Fibroblast of lung (primary cell): Measurements from ENCODE around the gene LGALS7. TPM values are rescaled to one million over a fixed set of nuclear protein-coding genes. Genes with fewer than 3 reads are reported as not detected.

ENCODE experiments used
- DNase-seq, 2 donors: peaks; one replicate each; pipeline versions ENCODE4 v3.0.0 to v3.0.0-alpha.2; 2010; ENCODE audit warnings: low read depth in 2 of 2
- H2AFZ ChIP-seq: 2 replicates; pipeline ENCODE4 v1.5.1; 2012; ENCODE audit warnings: low read length, control low read depth, inconsistent platforms
- H3K27ac ChIP-seq: 2 replicates; pipeline ENCODE4 v1.5.1; 2011; ENCODE audit warnings: low read length, control low read depth; ENCODE audit not compliant: insufficient read depth
- H3K27me3 ChIP-seq: 2 replicates; pipeline ENCODE4 v1.5.1; 2011; ENCODE audit warnings: mild to moderate bottlenecking, low read length; ENCODE audit not compliant: control insufficient read depth, insufficient read depth
- H3K36me3 ChIP-seq: 2 replicates; pipeline ENCODE4 v1.5.1; 2011; ENCODE audit warnings: low read length; ENCODE audit not compliant: control insufficient read depth, insufficient read depth
- H3K4me1 ChIP-seq: 2 replicates; pipeline ENCODE4 v1.5.1; 2011; ENCODE audit warnings: low read length; ENCODE audit not compliant: control insufficient read depth, insufficient read depth; ENCODE audit errors: extremely low read depth
- H3K4me2 ChIP-seq: 2 replicates; pipeline ENCODE4 v1.5.1; 2011; ENCODE audit warnings: low read length, control low read depth; ENCODE audit not compliant: insufficient read depth; ENCODE audit errors: extremely low read depth
- H3K4me3 ChIP-seq, 4 experiments: fragments of 200-600 bp in 1 of 4; sonication (generic) in 1 of 4; replicated peaks in 1 of 4; 2 replicates each; pipeline ENCODE4 v1.5.1; 2011 to 2016; ENCODE audit warnings: low read length in 4 of 4, low read depth in 3 of 4, mild to moderate bottlenecking in 3 of 4, control low read depth in 2 of 4, inconsistent platforms in 1 of 4, mixed read lengths in 1 of 4; ENCODE audit not compliant: insufficient read depth in 1 of 4; ENCODE audit errors: control extremely low read depth in 1 of 4
- H3K79me2 ChIP-seq: 2 replicates; pipeline ENCODE4 v1.5.1; 2012; ENCODE audit warnings: mild to moderate bottlenecking, low read length, inconsistent platforms; ENCODE audit not compliant: control insufficient read depth, insufficient read depth
- H3K9ac ChIP-seq: 2 replicates; pipeline ENCODE4 v1.5.1; 2011; ENCODE audit warnings: mild to moderate bottlenecking, low read length, control low read depth; ENCODE audit not compliant: insufficient read depth
- H3K9me3 ChIP-seq: 2 replicates; pipeline ENCODE4 v1.5.1; 2012; ENCODE audit warnings: low read depth, low read length; ENCODE audit not compliant: control insufficient read depth, insufficient read depth
- H4K20me1 ChIP-seq: 2 replicates; pipeline ENCODE4 v1.5.1; 2011; ENCODE audit warnings: low read length; ENCODE audit not compliant: control insufficient read depth, insufficient read depth; ENCODE audit errors: extremely low read depth
- EZH2 ChIP-seq: IDR thresholded peaks from 2 replicates; pipeline ENCODE4 v1.5.1; 2012; ENCODE audit warnings: low read length, control low read depth, mild to moderate bottlenecking; ENCODE audit errors: missing control alignments
- polyA plus RNA-seq, 2 donors: library from polyadenylated mRNA; depleted of rRNA in 1 of 2; stranded (reverse) in 1 of 2; unstranded in 1 of 2; fragments of >200 nt; gene quantifications; 2 replicates each; pipeline ENCODE4 v1.2.1, GENCODE V29; 2011 to 2012; ENCODE audit warnings: missing spikeins in 1 of 2
- total RNA-seq: library from RNA; depleted of rRNA; stranded (reverse); fragments of >200 nt; gene quantifications from 2 replicates; pipeline ENCODE4 v1.2.1, GENCODE V29; 2014
- TF ChIP-seq, protein P1 (sequence below), 2 donors: IDR thresholded peaks in 1 of 2; conservative IDR thresholded peaks in 1 of 2; 1 replicate in 1 of 2; 2 replicates in 1 of 2; pipeline ENCODE4 v1.5.1; 2011 to 2012; ENCODE audit warnings: low read length in 2 of 2, control low read depth in 1 of 2, inconsistent platforms in 1 of 2, low read depth in 1 of 2, mild to moderate bottlenecking in 1 of 2

The LGALS7 gene
- total and polyA plus RNA-seq, 2 donors (not counting 1 experiment from before 2014, with no cell fraction given): not detected

- peak overlapping the region; percentile 8 for H3K27ac ChIP-seq
- no peaks in the 10 kb centered on the region for H3K27me3 ChIP-seq
- H4K20me1 ChIP-seq: no peaks in the 10 kb centered on the region
- peaks cover 4% of the 10 kb centered on the region for H3K4me1 ChIP-seq
- no peaks in the 10 kb centered on the region for H3K79me2 ChIP-seq
- peaks cover 13% of the 10 kb centered on the region for H3K36me3 ChIP-seq
- H3K4me2 ChIP-seq: no peak overlapping the region
- no peaks in the 10 kb centered on the region for H3K9me3 ChIP-seq
- no peak overlapping the region for H3K9ac ChIP-seq
- no peak overlapping the region for H3K4me3 ChIP-seq
- peak in 1 of 2 donors; percentile 30 for DNase-seq
- H2AFZ ChIP-seq: no peak overlapping the region
- TF ChIP-seq, protein P1, sequence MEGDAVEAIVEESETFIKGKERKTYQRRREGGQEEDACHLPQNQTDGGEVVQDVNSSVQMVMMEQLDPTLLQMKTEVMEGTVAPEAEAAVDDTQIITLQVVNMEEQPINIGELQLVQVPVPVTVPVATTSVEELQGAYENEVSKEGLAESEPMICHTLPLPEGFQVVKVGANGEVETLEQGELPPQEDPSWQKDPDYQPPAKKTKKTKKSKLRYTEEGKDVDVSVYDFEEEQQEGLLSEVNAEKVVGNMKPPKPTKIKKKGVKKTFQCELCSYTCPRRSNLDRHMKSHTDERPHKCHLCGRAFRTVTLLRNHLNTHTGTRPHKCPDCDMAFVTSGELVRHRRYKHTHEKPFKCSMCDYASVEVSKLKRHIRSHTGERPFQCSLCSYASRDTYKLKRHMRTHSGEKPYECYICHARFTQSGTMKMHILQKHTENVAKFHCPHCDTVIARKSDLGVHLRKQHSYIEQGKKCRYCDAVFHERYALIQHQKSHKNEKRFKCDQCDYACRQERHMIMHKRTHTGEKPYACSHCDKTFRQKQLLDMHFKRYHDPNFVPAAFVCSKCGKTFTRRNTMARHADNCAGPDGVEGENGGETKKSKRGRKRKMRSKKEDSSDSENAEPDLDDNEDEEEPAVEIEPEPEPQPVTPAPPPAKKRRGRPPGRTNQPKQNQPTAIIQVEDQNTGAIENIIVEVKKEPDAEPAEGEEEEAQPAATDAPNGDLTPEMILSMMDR (conservative IDR thresholded peaks at IDR 0.05 in 1 of 2, IDR thresholded peaks at IDR 0.05 in 1 of 2; ENCODE audit: low read depth in 1 of 2, low read length in 2 of 2): no peak
- TF ChIP-seq EZH2: no peak
These were observed 38.7 kb downstream of the LGALS7 start for GRCh38 chr19:38734426-38735256.

- H3K36me3 ChIP-seq: peaks cover 14% of the 10 kb centered on the region
- H3K4me3 ChIP-seq: no peak overlapping the region
- TF ChIP-seq, protein P1 (conservative IDR thresholded peaks at IDR 0.05 in 1 of 2, IDR thresholded peaks at IDR 0.05 in 1 of 2; ENCODE audit: low read depth in 1 of 2, low read length in 2 of 2): no peak
- TF ChIP-seq EZH2: no peak
- H3K27ac ChIP-seq: peak overlapping the region; percentile 8
- H3K9me3 ChIP-seq: no peaks in the 10 kb centered on the region
- H3K4me2 ChIP-seq: no peak overlapping the region
- no peaks in the 10 kb centered on the region for H3K27me3 ChIP-seq
- peaks cover 4% of the 10 kb centered on the region for H3K4me1 ChIP-seq
- no peak overlapping the region for H3K9ac ChIP-seq
- H2AFZ ChIP-seq: no peak overlapping the region
- H3K79me2 ChIP-seq: no peaks in the 10 kb centered on the region
- H4K20me1 ChIP-seq: no peaks in the 10 kb centered on the region
- no peak for DNase-seq
These were observed 39.2 kb downstream of the LGALS7 start for GRCh38 chr19:38734176-38734425.

DNA sequence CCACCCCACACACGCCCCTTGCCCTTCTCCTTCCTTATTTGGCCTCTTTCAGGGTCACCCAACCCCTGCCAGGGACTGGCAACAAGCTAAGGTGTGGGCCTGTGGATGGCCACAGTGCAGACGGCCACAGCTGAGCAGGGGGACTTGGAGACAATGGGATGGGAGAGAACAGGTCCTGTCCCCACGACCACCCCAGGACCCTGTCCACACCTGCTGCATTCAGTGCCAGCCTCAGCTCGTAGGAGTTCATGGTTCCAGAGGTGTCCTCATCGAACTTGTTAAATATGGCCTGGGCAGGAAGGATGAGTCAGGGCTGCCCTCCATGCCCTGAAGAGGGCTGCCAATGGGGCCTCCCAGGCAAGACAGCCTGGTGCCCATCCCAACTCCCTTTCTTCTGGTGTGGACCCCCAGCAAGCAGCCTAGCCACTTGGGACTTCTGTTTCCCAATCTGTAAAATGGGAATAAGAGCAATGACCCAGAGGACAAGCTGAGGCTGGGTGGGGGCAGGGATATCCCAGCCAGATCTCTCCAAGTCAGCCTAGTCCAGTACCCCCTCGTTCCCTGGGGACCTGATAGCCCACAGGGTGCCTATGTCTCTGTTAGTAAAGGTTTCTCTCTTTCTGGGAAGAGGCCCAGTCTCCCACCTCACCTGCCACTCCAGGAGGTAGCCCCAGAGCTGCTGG is 39.7 kb downstream of the LGALS7 start:
- Histone ChIP-seq H4K20me1 (no peaks in the 10 kb centered on the region), H3K79me2 (no peaks in the 10 kb centered on the region), H3K36me3 (peaks cover 17% of the 10 kb centered on the region), H3K9me3 (no peaks in the 10 kb centered on the region), H3K4me1 (peaks cover 4% of the 10 kb centered on the region), H2AFZ (no peak overlapping the region), H3K27ac (no peak overlapping the region), H3K4me2 (no peak overlapping the region), H3K4me3 (no peak overlapping the region), H3K9ac (no peak overlapping the region), H3K27me3 (no peaks in the 10 kb centered on the region)
- TF ChIP-seq, protein P1 (conservative IDR thresholded peaks at IDR 0.05 in 1 of 2, IDR thresholded peaks at IDR 0.05 in 1 of 2; ENCODE audit: low read depth in 1 of 2, low read length in 2 of 2): no peak
- TF ChIP-seq EZH2: no peak
- no peak for DNase-seq
